ENCODE measurements around the gene CAPSL. TPM values are rescaled to one million over a fixed set of nuclear protein-coding genes. Genes with fewer than 3 reads are reported as not detected.

CAPSL gene
- total and polyA plus RNA-seq, 2 donors (not counting 3 experiments of a cell fraction or from before 2014, with no cell fraction given): not detected

- DNase-seq (ENCODE audit: low read depth, low spot score) (no peak), FAIRE-seq (no peak)
- Histone ChIP-seq H4K20me1 (replicated peaks; ENCODE audit: control insufficient read depth, extremely low read depth, insufficient read depth, low read length) (no peaks in the 10 kb centered on the region), H3K79me2 (ENCODE audit: control insufficient read depth, insufficient read depth, low read length) (no peaks in the 10 kb centered on the region), H3K36me3 (ENCODE audit: control insufficient read depth in 2 of 2, extremely low read depth in 1 of 2, insufficient read depth in 2 of 2, low read length in 2 of 2) (no peaks in the 10 kb centered on the region), H3K4me2 (ENCODE audit: insufficient read depth, low read length) (no peak overlapping the region), H3K4me3 (replicated peaks in 1 of 3; ENCODE audit: insufficient read depth in 1 of 3, low read depth in 1 of 3, low read length in 3 of 3) (no peak overlapping the region), H3K9ac (replicated peaks; ENCODE audit: extremely low read depth, insufficient read depth, low read length) (no peak overlapping the region), H3K9me3 (replicated peaks; ENCODE audit: control insufficient read depth, insufficient read depth, low read length) (no peaks in the 10 kb centered on the region), H2AFZ (ENCODE audit: low read depth, low read length) (no peak overlapping the region), H3K9me1 (replicated peaks; ENCODE audit: control insufficient read depth, extremely low read depth, insufficient read depth, low read length) (no peaks in the 10 kb centered on the region), H3K4me1 (ENCODE audit: control insufficient read depth, extremely low read depth, insufficient read depth, low read length) (peaks cover 17% of the 10 kb centered on the region), H3K27me3 (ENCODE audit: control insufficient read depth in 2 of 2, insufficient read depth in 2 of 2, low read length in 2 of 2) (no peaks in the 10 kb centered on the region), H3K27ac (ENCODE audit: insufficient read depth, low read depth, low read length) (no peak overlapping the region)
- TF ChIP-seq GATA2 (IDR thresholded peaks at IDR 0.05; ENCODE audit: insufficient read depth, insufficient read length, low read depth, low read length) (no peak), FOS (IDR thresholded peaks at IDR 0.05; ENCODE audit: borderline replicate concordance, insufficient read depth, low read length) (no peak), CTCF (IDR thresholded peaks at IDR 0.05; ENCODE audit: extremely low read depth in 1 of 2, insufficient read depth in 1 of 2, low read depth in 1 of 2, low read length in 2 of 2) (no peak), MYC (IDR thresholded peaks at IDR 0.05; ENCODE audit: low read depth, low read length) (no peak), EZH2 (IDR thresholded peaks at IDR 0.05; ENCODE audit: borderline replicate concordance, low read depth, low read length, severe bottlenecking) (no peak), POLR2AphosphoS5 (IDR thresholded peaks at IDR 0.05; ENCODE audit: insufficient read depth, low read depth, low read length) (no peak), POLR2A (IDR thresholded peaks at IDR 0.05; ENCODE audit: low read depth, low read length) (no peak), JUN (IDR thresholded peaks at IDR 0.05; ENCODE audit: borderline replicate concordance, insufficient read depth, insufficient read length, low read depth) (no peak)
- TF ChIP-seq, protein P1, sequence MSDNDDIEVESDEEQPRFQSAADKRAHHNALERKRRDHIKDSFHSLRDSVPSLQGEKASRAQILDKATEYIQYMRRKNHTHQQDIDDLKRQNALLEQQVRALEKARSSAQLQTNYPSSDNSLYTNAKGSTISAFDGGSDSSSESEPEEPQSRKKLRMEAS (IDR thresholded peaks at IDR 0.05; ENCODE audit: insufficient read depth, insufficient read length): no peak
- CTCF ChIA-PET: interaction anchor here (1.0 to 1.4 kb wide), 2 partner anchors 21 to 211 kb away, joined by 3 read pairs; no protein-coding TSS in a partner anchor
- POLR2A ChIA-PET: no interaction called here
- intact Hi-C loops (cut with micrococcal nuclease): no loop called here
- dilution Hi-C loops (cut with MboI; ENCODE audit: extremely low pct_ligation_motif_present, low sequenced_read_pairs): no loop called here
- BruUV-seq (replicated peaks): no TSS peak
Observed at GRCh38 chr5:35862126-35862525, 76.3 kb downstream of the CAPSL start.

All from endothelial cell of umbilical vein (primary cell).